A673 (cell line): Measurements from ENCODE around the gene FAM98A. TPM values are rescaled to one million over a fixed set of nuclear protein-coding genes. Genes with fewer than 3 reads are reported as not detected.

ENCODE experiments used
- BruUV-seq: library from RNA; stranded (reverse); fragments of 400-500 nt; replicated peaks from 2 replicates; lab custom pipeline; 2021; lab: Mats Ljungman, UMichigan
- CTCF ChIA-PET: fragments of 300-600 bp; sonication (Branson Sonifier 250); formaldehyde crosslinking; loops from one replicate; lab custom pipeline; 2022; ENCODE audit warnings: antibody characterized with exemption; lab: Charles Lee
- POLR2A ChIA-PET: fragments of 300-600 bp; sonication (Branson Sonifier 250); formaldehyde crosslinking; loops from one replicate; lab custom pipeline; 2022; ENCODE audit warnings: antibody characterized with exemption; ENCODE audit not compliant: low non-redundant PET; lab: Charles Lee
- DNase-seq: peaks from one replicate; pipeline ENCODE4 v3.0.0-alpha.2; 2015; ENCODE audit warnings: low spot score
- H3K27ac ChIP-seq: fragments of 200-600 bp; sonication (generic); 2 replicates; pipeline ENCODE4 v1.5.1; 2016; ENCODE audit warnings: mixed run types, low read depth, mild to moderate bottlenecking, mixed read lengths, antibody characterized with exemption, low read length; ENCODE audit not compliant: poor library complexity, severe bottlenecking
- H3K27me3 ChIP-seq: fragments of 200-600 bp; sonication (generic); replicated peaks from 2 replicates; pipeline ENCODE4 v1.6.1; 2017; ENCODE audit warnings: mixed run types, low read depth, mild to moderate bottlenecking, mixed read lengths, antibody characterized with exemption, low read length; ENCODE audit not compliant: insufficient read depth, poor library complexity
- H3K36me3 ChIP-seq: fragments of 200-600 bp; sonication (generic); 2 replicates; pipeline ENCODE4 v1.6.1; 2016; ENCODE audit warnings: mixed run types, mild to moderate bottlenecking, mixed read lengths, antibody characterized with exemption, low read length; ENCODE audit not compliant: insufficient read depth, poor library complexity, severe bottlenecking
- H3K4me1 ChIP-seq: fragments of 200-600 bp; sonication (generic); 2 replicates; pipeline ENCODE4 v1.6.1; 2017; ENCODE audit warnings: mixed run types, mild to moderate bottlenecking, mixed read lengths, antibody characterized with exemption, low read length; ENCODE audit not compliant: insufficient read depth, poor library complexity, severe bottlenecking
- H3K4me3 ChIP-seq: fragments of 200-600 bp; sonication (generic); 2 replicates; pipeline ENCODE4 v1.5.1; 2016; ENCODE audit warnings: low read depth, mixed run types, mild to moderate bottlenecking, mixed read lengths, low read length; ENCODE audit not compliant: poor library complexity, severe bottlenecking
- H3K9me3 ChIP-seq: fragments of 200-600 bp; sonication (generic); 2 replicates; pipeline ENCODE4 v1.6.1; 2016; ENCODE audit warnings: mixed run types, low read depth, mild to moderate bottlenecking, mixed read lengths, antibody characterized with exemption, low read length; ENCODE audit not compliant: poor library complexity, severe bottlenecking
- EZH2 ChIP-seq: fragments of 200-600 bp; sonication (generic); IDR thresholded peaks from 2 replicates; pipeline ENCODE4 v1.6.1; 2017; ENCODE audit warnings: borderline replicate concordance, low read depth, mild to moderate bottlenecking, mixed read lengths, antibody characterized with exemption, low read length; ENCODE audit not compliant: poor library complexity, severe bottlenecking
- intact Hi-C: fragments of 100-400 bp; cut with micrococcal nuclease; formaldehyde crosslinking; loops from one replicate; pipeline ENCODE4 v1.10.0; 2022; ENCODE audit not compliant: unreplicated experiment
- total RNA-seq: library from RNA; stranded (reverse); gene quantifications from 2 replicates; pipeline ENCODE4 v1.2.3, GENCODE V29; 2021
- TF ChIP-seq, protein P1 (sequence below): fragments of 300-800, 200-600 bp; sonication (generic); conservative IDR thresholded peaks from 2 replicates; pipeline ENCODE4 v1.5.1; 2017; ENCODE audit warnings: low read depth, mild to moderate bottlenecking, antibody characterized with exemption, low read length, moderate library complexity, mixed read lengths

FAM98A gene
- total RNA-seq, 1 experiment from 2014 or later = 64.7 TPM

DNA sequence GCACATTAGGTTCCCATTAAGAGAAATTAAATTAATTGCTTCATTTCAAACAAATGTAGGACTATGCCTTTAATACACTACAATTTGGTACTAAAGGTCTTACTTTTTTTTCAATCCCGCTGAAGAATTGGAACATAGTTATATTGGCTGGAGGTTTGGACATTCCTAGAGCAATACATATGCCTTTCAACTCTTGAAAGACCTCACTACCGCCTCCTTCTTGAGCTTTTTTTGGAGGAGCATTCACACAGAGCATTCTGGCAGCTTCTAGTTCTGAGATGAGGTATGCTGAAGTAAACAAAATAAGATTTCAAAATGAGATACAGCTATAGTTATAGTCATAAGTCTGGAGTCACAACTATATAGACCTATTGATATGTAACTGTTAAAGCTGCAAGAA, 10.9 kb downstream of the FAM98A start:
- no peaks in the 10 kb centered on the region for H3K27me3 ChIP-seq
- ChIA-PET POLR2A (no interaction called here), CTCF (interaction anchor here (0.5 kb wide), 1 partner anchor 86 kb away, joined by 6 read pairs; no protein-coding TSS in a partner anchor)
- TF ChIP-seq EZH2 = no peak
- TF ChIP-seq, protein P1, sequence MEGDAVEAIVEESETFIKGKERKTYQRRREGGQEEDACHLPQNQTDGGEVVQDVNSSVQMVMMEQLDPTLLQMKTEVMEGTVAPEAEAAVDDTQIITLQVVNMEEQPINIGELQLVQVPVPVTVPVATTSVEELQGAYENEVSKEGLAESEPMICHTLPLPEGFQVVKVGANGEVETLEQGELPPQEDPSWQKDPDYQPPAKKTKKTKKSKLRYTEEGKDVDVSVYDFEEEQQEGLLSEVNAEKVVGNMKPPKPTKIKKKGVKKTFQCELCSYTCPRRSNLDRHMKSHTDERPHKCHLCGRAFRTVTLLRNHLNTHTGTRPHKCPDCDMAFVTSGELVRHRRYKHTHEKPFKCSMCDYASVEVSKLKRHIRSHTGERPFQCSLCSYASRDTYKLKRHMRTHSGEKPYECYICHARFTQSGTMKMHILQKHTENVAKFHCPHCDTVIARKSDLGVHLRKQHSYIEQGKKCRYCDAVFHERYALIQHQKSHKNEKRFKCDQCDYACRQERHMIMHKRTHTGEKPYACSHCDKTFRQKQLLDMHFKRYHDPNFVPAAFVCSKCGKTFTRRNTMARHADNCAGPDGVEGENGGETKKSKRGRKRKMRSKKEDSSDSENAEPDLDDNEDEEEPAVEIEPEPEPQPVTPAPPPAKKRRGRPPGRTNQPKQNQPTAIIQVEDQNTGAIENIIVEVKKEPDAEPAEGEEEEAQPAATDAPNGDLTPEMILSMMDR = no peak
- DNase-seq = no peak
- intact Hi-C loops = loop anchor here (10.0 kb wide), 1 partner anchor 1033 kb away; no protein-coding TSS in a partner anchor
- no peaks in the 10 kb centered on the region for H3K9me3 ChIP-seq
- no TSS peak for BruUV-seq
- H3K4me1 ChIP-seq = peaks cover 4% of the 10 kb centered on the region
- H3K36me3 ChIP-seq = peaks cover 55% of the 10 kb centered on the region
- H3K4me3 ChIP-seq = no peak overlapping the region
- H3K27ac ChIP-seq = no peak overlapping the region

DNA sequence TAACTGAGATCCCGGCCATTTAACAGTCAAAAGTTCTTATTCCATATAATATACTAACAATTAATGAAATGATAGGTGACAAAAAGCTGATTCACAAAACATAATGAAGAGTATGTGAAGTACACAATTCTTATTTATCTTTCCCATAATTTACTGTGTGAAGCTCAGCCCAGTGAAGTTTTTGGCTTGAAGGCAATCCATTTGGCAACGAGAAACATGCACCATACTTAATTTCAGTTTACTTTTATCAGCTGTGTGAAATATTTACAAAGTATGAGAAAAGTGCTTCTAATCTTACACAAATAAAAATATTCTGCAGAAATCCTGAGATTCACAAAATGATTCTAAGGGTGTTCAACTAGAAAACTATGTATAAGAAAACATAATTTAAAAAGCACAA, 12.3 kb downstream of the FAM98A start:
- H3K4me3 ChIP-seq = no peak overlapping the region
- no peak for DNase-seq
- intact Hi-C loops = loop anchor here (10.0 kb wide), 1 partner anchor 1032 kb away; no protein-coding TSS in a partner anchor
- no TSS peak for BruUV-seq
- no peak overlapping the region for H3K27ac ChIP-seq
- no peaks in the 10 kb centered on the region for H3K9me3 ChIP-seq
- no peak for TF ChIP-seq EZH2
- TF ChIP-seq, protein P1 = no peak
- POLR2A ChIA-PET = no interaction called here
- H3K27me3 ChIP-seq = no peaks in the 10 kb centered on the region
- CTCF ChIA-PET = no interaction called here
- peaks cover 41% of the 10 kb centered on the region for H3K36me3 ChIP-seq
- H3K4me1 ChIP-seq = peaks cover 4% of the 10 kb centered on the region

DNA sequence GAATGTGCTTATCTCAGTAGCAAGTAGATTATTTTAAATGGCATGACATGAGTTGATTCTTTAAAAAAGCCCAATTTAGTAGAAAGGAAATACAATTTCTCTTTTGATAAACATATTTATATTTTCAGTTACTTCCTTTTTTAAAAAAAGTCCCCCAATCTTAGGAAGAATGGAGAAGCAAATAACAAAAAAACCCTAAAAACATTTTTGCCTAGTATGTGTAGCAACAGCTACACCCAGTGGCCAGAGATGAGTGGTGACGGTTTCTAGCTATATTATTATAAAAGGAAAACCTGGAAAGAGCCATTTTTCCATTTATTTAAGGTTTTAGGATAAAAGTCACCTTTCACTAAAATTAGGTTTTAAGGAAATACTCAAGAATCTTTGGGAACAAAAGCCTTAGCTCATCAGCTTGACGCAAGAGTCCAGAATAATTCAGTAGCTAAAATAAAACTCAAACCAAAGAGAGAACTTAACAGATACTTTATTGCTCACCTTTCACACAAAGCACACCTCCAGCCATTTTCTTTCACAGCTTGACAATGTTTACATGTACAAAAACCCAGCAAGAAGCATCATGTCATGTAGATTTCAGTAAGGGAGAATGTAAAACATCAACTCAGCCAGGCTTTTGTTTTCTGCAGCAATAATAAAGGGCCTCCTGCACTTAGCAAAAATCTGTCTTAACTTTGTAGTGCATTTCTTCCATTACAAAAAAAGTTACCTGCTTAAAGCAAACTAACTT, 15.7 kb downstream of the FAM98A start:
- H3K27ac ChIP-seq = no peak overlapping the region
- intact Hi-C loops = loop anchor here (5.0 to 10.0 kb wide), 3 partner anchors 171 to 1029 kb away; no protein-coding TSS in a partner anchor
- TF ChIP-seq EZH2 = no peak
- TF ChIP-seq, protein P1 = peak; percentile 82
- peak; percentile 54 for DNase-seq
- BruUV-seq = no TSS peak
- H3K27me3 ChIP-seq = no peaks in the 10 kb centered on the region
- H3K9me3 ChIP-seq = no peaks in the 10 kb centered on the region
- H3K4me1 ChIP-seq = no peaks in the 10 kb centered on the region
- POLR2A ChIA-PET = no interaction called here
- H3K36me3 ChIP-seq = peaks cover 24% of the 10 kb centered on the region
- CTCF ChIA-PET = interaction anchor here (0.6 to 1.2 kb wide), 2 partner anchors 142 to 170 kb away, joined by 3 to 4 read pairs; no protein-coding TSS in a partner anchor
- H3K4me3 ChIP-seq = no peak overlapping the region
